C4-2B (cell line): ENCODE data around the gene WDR88.

Experiments used
- ZFX ChIP-seq: fragments of 450-650 bp; IDR thresholded peaks from 2 replicates; pipeline ENCODE4 v1.6.1; 2017
- TF ChIP-seq, protein P1 (sequence below): fragments of 450-650 bp; conservative IDR thresholded peaks from 2 replicates; pipeline ENCODE4 v1.5.1; 2017; ENCODE audit warnings: mild to moderate bottlenecking

DNA sequence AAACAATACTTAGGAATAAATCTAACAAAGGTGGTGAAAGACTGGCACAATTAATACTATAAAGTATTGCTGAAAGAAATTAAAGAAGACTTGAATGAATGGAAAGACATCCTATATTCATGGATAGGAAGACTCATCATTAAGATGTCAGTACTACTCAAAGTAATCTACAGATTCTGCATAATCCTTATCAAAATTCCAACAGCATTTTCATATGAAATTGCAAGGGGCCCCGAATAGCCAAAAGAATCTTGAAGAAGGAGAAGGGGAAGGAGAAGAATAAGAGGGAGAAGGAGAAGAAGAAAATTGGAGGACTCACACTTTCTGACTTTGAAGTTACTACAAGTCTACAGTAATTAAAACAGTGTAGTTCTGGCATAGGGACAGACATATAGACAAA lies 36.6 kb downstream of the WDR88 start:
- TF ChIP-seq, protein P1, sequence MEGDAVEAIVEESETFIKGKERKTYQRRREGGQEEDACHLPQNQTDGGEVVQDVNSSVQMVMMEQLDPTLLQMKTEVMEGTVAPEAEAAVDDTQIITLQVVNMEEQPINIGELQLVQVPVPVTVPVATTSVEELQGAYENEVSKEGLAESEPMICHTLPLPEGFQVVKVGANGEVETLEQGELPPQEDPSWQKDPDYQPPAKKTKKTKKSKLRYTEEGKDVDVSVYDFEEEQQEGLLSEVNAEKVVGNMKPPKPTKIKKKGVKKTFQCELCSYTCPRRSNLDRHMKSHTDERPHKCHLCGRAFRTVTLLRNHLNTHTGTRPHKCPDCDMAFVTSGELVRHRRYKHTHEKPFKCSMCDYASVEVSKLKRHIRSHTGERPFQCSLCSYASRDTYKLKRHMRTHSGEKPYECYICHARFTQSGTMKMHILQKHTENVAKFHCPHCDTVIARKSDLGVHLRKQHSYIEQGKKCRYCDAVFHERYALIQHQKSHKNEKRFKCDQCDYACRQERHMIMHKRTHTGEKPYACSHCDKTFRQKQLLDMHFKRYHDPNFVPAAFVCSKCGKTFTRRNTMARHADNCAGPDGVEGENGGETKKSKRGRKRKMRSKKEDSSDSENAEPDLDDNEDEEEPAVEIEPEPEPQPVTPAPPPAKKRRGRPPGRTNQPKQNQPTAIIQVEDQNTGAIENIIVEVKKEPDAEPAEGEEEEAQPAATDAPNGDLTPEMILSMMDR: no peak
- no peak for TF ChIP-seq ZFX
